CD4-positive, alpha-beta T cell treated with Interleukin-2 at 100 ng/mL for 4 hours (primary cell): ENCODE measurements around the gene PAK6.

Experiments
- DNase-seq: peaks from one replicate; pipeline ENCODE4 v3.0.0-alpha.2; 2020; ENCODE audit warnings: low spot score

The PAK6 gene

GRCh38 chr15:40256638-40257235 is 17.9 kb downstream of the PAK6 start:
- peak; percentile 32 for DNase-seq

GRCh38 chr15:40257656-40258450 is 19.0 kb downstream of the PAK6 start:
- no peak for DNase-seq

GRCh38 chr15:40258544-40258943 is 19.7 kb downstream of the PAK6 start:
- no peak for DNase-seq

- no peak for DNase-seq
These were observed 20.2 kb downstream of the PAK6 start for GRCh38 chr15:40259021-40259420.

GRCh38 chr15:40263024-40263754 is 24.3 kb downstream of the PAK6 start:
- DNase-seq, result no peak

- no peak for DNase-seq
These were observed 25.7 kb downstream of the PAK6 start for GRCh38 chr15:40264321-40265153.

GRCh38 chr15:40265355-40265754 is 26.5 kb downstream of the PAK6 start:
- no peak for DNase-seq

- DNase-seq, result no peak
These were observed 27.0 kb downstream of the PAK6 start for GRCh38 chr15:40265875-40266274.

GRCh38 chr15:40266828-40267304 is 28.0 kb downstream of the PAK6 start:
- DNase-seq, result no peak

- no peak for DNase-seq
These were observed 28.8 kb downstream of the PAK6 start for GRCh38 chr15:40267670-40268069.

- DNase-seq, result no peak
These were observed 30.7 kb downstream of the PAK6 start for GRCh38 chr15:40269604-40270003.

GRCh38 chr15:40270246-40270995 is 31.6 kb downstream of the PAK6 start:
- DNase-seq, result no peak

GRCh38 chr15:40271685-40272484 is 33.0 kb downstream of the PAK6 start:
- no peak for DNase-seq

GRCh38 chr15:40272485-40273056 is 33.7 kb downstream of the PAK6 start:
- no peak for DNase-seq

- no peak for DNase-seq
These were observed 34.6 kb downstream of the PAK6 start for GRCh38 chr15:40273428-40273827.

GRCh38 chr15:40274350-40275274 is 35.7 kb downstream of the PAK6 start:
- DNase-seq, result peak; percentile 90

GRCh38 chr15:40275523-40275922 is 36.7 kb downstream of the PAK6 start:
- DNase-seq, result no peak

GRCh38 chr15:40275954-40276353 is 37.1 kb downstream of the PAK6 start:
- no peak for DNase-seq

GRCh38 chr15:40276927-40277326 is 38.1 kb downstream of the PAK6 start:
- no peak for DNase-seq
